ENCODE measurements around the gene DENND2D.

- TF ChIP-seq CTCF (IDR thresholded peaks at IDR 0.05): no peak
- TF ChIP-seq POLR2A (IDR thresholded peaks at IDR 0.05): no peak
- TF ChIP-seq POLR2AphosphoS5 (IDR thresholded peaks at IDR 0.05): no peak
- no peak for TF ChIP-seq EP300 (IDR thresholded peaks at IDR 0.05)
Measured at GRCh38 chr1:111157431-111157830, 43.0 kb downstream of the DENND2D start.

All from gastroesophageal sphincter (tissue), 3 donors.